Endothelial cell of umbilical vein (primary cell): ENCODE data around the gene ZNF91. TPM values are rescaled to one million over a fixed set of nuclear protein-coding genes. Genes with fewer than 3 reads are reported as not detected.

ENCODE experiments used
- BruUV-seq: library from RNA; stranded (reverse); fragments of 400-500 nt; replicated peaks from 2 replicates; lab custom pipeline; 2021; lab: Mats Ljungman, UMichigan
- CTCF ChIA-PET: fragments of 300-600, 350-600 bp; sonication (Branson Sonifier 250); formaldehyde crosslinking; loops from one replicate; lab custom pipeline; 2021; ENCODE audit warnings: antibody characterized with exemption, inconsistent platforms; lab: Charles Lee
- POLR2A ChIA-PET: fragments of 300-600, 350-600 bp; sonication (Branson Sonifier 250); formaldehyde crosslinking; loops from one replicate; lab custom pipeline; 2021; ENCODE audit warnings: antibody characterized with exemption, inconsistent platforms; lab: Charles Lee
- DNase-seq: peaks from one replicate; pipeline ENCODE4 v3.0.0-alpha.2; 2011; ENCODE audit warnings: low read depth, low spot score
- FAIRE-seq: peaks from 2 replicates; lab custom pipeline; 2011; peaks lifted over from hg19 to GRCh38; lab: Jason Lieb, UNC
- H2AFZ ChIP-seq: 2 replicates; pipeline ENCODE4 v1.6.0; 2012; ENCODE audit warnings: low read depth, low read length, control low read depth, inconsistent platforms
- H3K27ac ChIP-seq: 2 replicates; pipeline ENCODE4 v1.5.1; 2011; ENCODE audit warnings: low read depth, mild to moderate bottlenecking, control low read depth, low read length, moderate library complexity; ENCODE audit not compliant: insufficient read depth
- H3K27me3 ChIP-seq, 2 experiments: 2 replicates each; pipeline versions ENCODE4 v1.6.0 to v1.6.1; 2011; ENCODE audit warnings: low read length in 2 of 2, mixed read lengths in 1 of 2; ENCODE audit not compliant: control insufficient read depth in 2 of 2, insufficient read depth in 2 of 2
- H3K36me3 ChIP-seq, 2 experiments: 2 replicates in 1 of 2; 3 replicates in 1 of 2; pipeline ENCODE4 v1.5.1; 2011; ENCODE audit warnings: low read length in 2 of 2, mild to moderate bottlenecking in 1 of 2, moderate library complexity in 1 of 2; ENCODE audit not compliant: control insufficient read depth in 2 of 2, insufficient read depth in 2 of 2; ENCODE audit errors: extremely low read depth in 1 of 2
- H3K4me1 ChIP-seq: 3 replicates; pipeline ENCODE4 v1.5.1; 2011; ENCODE audit warnings: mild to moderate bottlenecking, low read length; ENCODE audit not compliant: control insufficient read depth, insufficient read depth; ENCODE audit errors: extremely low read depth
- H3K4me2 ChIP-seq: 2 replicates; pipeline ENCODE4 v1.6.1; 2011; ENCODE audit warnings: low read length, control low read depth, mixed read lengths; ENCODE audit not compliant: insufficient read depth
- H3K4me3 ChIP-seq, 3 experiments: fragments of 200-600 bp in 1 of 3; sonication (generic), shearing (Covaris generic) in 1 of 3; replicated peaks in 1 of 3; 2 replicates each; pipeline ENCODE4 v1.5.1; 2011 to 2016; ENCODE audit warnings: control low read depth in 3 of 3, low read length in 3 of 3, mild to moderate bottlenecking in 2 of 3, inconsistent platforms in 1 of 3, low read depth in 1 of 3, moderate library complexity in 1 of 3; ENCODE audit not compliant: insufficient read depth in 1 of 3
- H3K79me2 ChIP-seq: 2 replicates; pipeline ENCODE4 v1.6.0; 2012; ENCODE audit warnings: low read length, inconsistent platforms; ENCODE audit not compliant: control insufficient read depth, insufficient read depth
- H3K9ac ChIP-seq: replicated peaks from 2 replicates; pipeline ENCODE3; 2011; ENCODE audit warnings: low read length, control low read depth; ENCODE audit not compliant: insufficient read depth; ENCODE audit errors: extremely low read depth
- H3K9me1 ChIP-seq: replicated peaks from 3 replicates; pipeline ENCODE4 v1.6.0; 2011; ENCODE audit warnings: mild to moderate bottlenecking, low read length; ENCODE audit not compliant: control insufficient read depth, insufficient read depth; ENCODE audit errors: extremely low read depth
- H3K9me3 ChIP-seq: replicated peaks from 2 replicates; pipeline ENCODE4 v1.5.1; 2012; ENCODE audit warnings: low read length, inconsistent platforms; ENCODE audit not compliant: control insufficient read depth, insufficient read depth
- H4K20me1 ChIP-seq: replicated peaks from 2 replicates; pipeline ENCODE3; 2011; ENCODE audit warnings: mild to moderate bottlenecking, low read length; ENCODE audit not compliant: control insufficient read depth, insufficient read depth; ENCODE audit errors: extremely low read depth
- CTCF ChIP-seq, 2 donors: IDR thresholded peaks; 1 replicate in 1 of 2; 2 replicates in 1 of 2; pipeline ENCODE4 v1.5.1; 2011; ENCODE audit warnings: low read length in 2 of 2, mild to moderate bottlenecking in 2 of 2, moderate library complexity in 2 of 2, control low read depth in 1 of 2, inconsistent platforms in 1 of 2, low read depth in 1 of 2; ENCODE audit not compliant: insufficient read depth in 1 of 2; ENCODE audit errors: extremely low read depth in 1 of 2
- EZH2 ChIP-seq: IDR thresholded peaks from 2 replicates; pipeline ENCODE4 v1.6.1; 2012; ENCODE audit warnings: borderline replicate concordance, low read depth, mild to moderate bottlenecking, moderate library complexity, low read length, inconsistent platforms; ENCODE audit not compliant: severe bottlenecking
- FOS ChIP-seq: IDR thresholded peaks from 2 replicates; pipeline ENCODE4 v1.6.1; 2011; ENCODE audit warnings: mild to moderate bottlenecking, low read length, moderate library complexity, borderline replicate concordance; ENCODE audit not compliant: insufficient read depth
- GATA2 ChIP-seq: IDR thresholded peaks from 2 replicates; pipeline ENCODE4 v1.7.0; 2011; ENCODE audit warnings: low read depth, mild to moderate bottlenecking, moderate library complexity, mixed read lengths, low read length; ENCODE audit not compliant: insufficient read length, insufficient read depth
- JUN ChIP-seq: IDR thresholded peaks from 2 replicates; pipeline ENCODE4 v1.6.1; 2011; ENCODE audit warnings: borderline replicate concordance, low read depth; ENCODE audit not compliant: insufficient read length, insufficient read depth
- MAX ChIP-seq: IDR thresholded peaks from 2 replicates; pipeline ENCODE4 v1.6.1; 2011; ENCODE audit not compliant: insufficient read depth, insufficient read length
- MYC ChIP-seq: IDR thresholded peaks from one replicate; pipeline ENCODE4 v1.6.1; 2011; ENCODE audit warnings: mild to moderate bottlenecking, low read depth, low read length
- POLR2A ChIP-seq: IDR thresholded peaks from 2 replicates; pipeline ENCODE4 v1.6.1; 2012; ENCODE audit warnings: low read depth, mild to moderate bottlenecking, control low read depth, low read length
- POLR2AphosphoS5 ChIP-seq: IDR thresholded peaks from 2 replicates; pipeline ENCODE4 v1.6.1; 2012; ENCODE audit warnings: low read depth, mild to moderate bottlenecking, control low read depth, low read length, moderate library complexity; ENCODE audit not compliant: insufficient read depth
- dilution Hi-C: fragments of 300-500 bp; cut with MboI; formaldehyde crosslinking; loops from one replicate; pipeline ENCODE4 v1.15.0; 2019; ENCODE audit warnings: low sequenced_read_pairs; ENCODE audit not compliant: extremely low pct_ligation_motif_present
- intact Hi-C: fragments of 100-400 bp; cut with micrococcal nuclease; formaldehyde crosslinking; loops from one replicate; pipeline ENCODE4 v1.10.0; 2022
- polyA plus RNA-seq, 4 experiments: library from polyadenylated mRNA; depleted of rRNA in 3 of 4; stranded (reverse) in 3 of 4; unstranded in 1 of 4; fragments of >200 nt; gene quantifications; 2 replicates each; pipeline versions ENCODE4 v1.2.1 to v1.2.3, GENCODE V29; 2011 to 2012; ENCODE audit warnings: missing spikeins in 1 of 4
- total RNA-seq: library from RNA; stranded (reverse); gene quantifications from 2 replicates; pipeline ENCODE4 v1.2.3, GENCODE V29; 2021

Gene ZNF91
- total and polyA plus RNA-seq, 2 donors (not counting 3 experiments of a cell fraction or from before 2014, with no cell fraction given) = 9.6 to 17.0 TPM

DNA sequence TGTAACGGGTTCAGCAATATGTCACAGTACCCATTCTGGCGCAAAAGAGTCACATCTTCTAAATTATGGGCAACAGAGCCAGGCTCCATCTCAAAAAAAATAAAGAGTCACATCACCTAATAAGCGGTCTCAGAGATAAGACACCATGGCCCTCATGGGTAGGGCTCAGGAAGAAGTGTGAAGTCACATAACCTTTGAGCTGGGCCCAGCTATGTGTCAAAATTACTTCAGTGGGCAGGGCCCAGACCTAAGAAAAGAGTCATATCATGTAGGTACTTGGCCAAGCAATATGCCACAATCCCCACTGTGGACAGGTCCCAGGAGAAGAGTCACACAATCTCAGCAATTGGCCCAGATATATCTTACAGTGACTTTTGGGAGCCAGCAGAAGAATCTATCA lies 11.4 kb upstream of the ZNF91 start:
- no peak overlapping the region for H3K4me2 ChIP-seq
- H3K9me1 ChIP-seq = no peaks in the 10 kb centered on the region
- POLR2A ChIA-PET = no interaction called here
- no peaks in the 10 kb centered on the region for H3K36me3 ChIP-seq
- no peaks in the 10 kb centered on the region for H3K79me2 ChIP-seq
- TF ChIP-seq GATA2 (no peak), CTCF (IDR thresholded peaks at IDR 0.05; ENCODE audit: extremely low read depth in 1 of 2, insufficient read depth in 1 of 2, low read depth in 1 of 2, low read length in 2 of 2) (no peak), POLR2AphosphoS5 (no peak), JUN (no peak), FOS (no peak), POLR2A (no peak)
- no peaks in the 10 kb centered on the region for H3K4me1 ChIP-seq
- CTCF ChIA-PET = no interaction called here
- H3K4me3 ChIP-seq = no peak overlapping the region
- no peaks in the 10 kb centered on the region for H4K20me1 ChIP-seq
- no peak overlapping the region for H3K27ac ChIP-seq
- intact Hi-C loops = no loop called here
- no peak overlapping the region for H3K9ac ChIP-seq
- dilution Hi-C loops = no loop called here
- H3K27me3 ChIP-seq = no peaks in the 10 kb centered on the region
- H3K9me3 ChIP-seq = peaks cover 2% of the 10 kb centered on the region
- DNase-seq (no peak), FAIRE-seq (no peak)
- no peak overlapping the region for H2AFZ ChIP-seq
- BruUV-seq = no TSS peak

DNA sequence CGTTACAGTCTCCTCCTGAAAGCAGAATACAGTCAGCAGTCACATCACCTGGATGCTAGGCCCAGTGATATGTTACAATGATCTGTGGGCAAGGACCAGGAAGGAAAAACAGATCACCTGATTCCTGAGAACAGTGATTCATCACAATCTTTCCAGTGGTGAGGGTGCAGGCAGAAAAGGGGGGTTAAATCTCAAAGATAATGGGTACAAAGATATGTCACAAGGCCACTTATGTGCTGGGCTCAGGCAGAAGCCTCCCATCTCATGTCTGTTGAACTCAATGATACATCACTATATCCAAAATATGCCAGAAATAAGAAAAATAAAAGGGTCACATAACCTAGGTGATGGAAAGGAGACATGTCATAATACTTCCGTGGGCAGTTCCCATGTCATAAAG lies 10.8 kb upstream of the ZNF91 start:
- intact Hi-C loops = no loop called here
- dilution Hi-C loops = no loop called here
- POLR2A ChIA-PET = no interaction called here
- no peak for TF ChIP-seq JUN
- no peak for TF ChIP-seq POLR2AphosphoS5
- TF ChIP-seq GATA2 = no peak
- TF ChIP-seq MYC = no peak
- no peak for TF ChIP-seq FOS
- TF ChIP-seq POLR2A = no peak
- TF ChIP-seq CTCF (IDR thresholded peaks at IDR 0.05; ENCODE audit: extremely low read depth in 1 of 2, insufficient read depth in 1 of 2, low read depth in 1 of 2, low read length in 2 of 2) = no peak
- TF ChIP-seq EZH2 = no peak
- TF ChIP-seq MAX = no peak
- no peaks in the 10 kb centered on the region for H4K20me1 ChIP-seq
- no peak for FAIRE-seq
- DNase-seq = no peak
- H3K79me2 ChIP-seq = no peaks in the 10 kb centered on the region
- CTCF ChIA-PET = no interaction called here
- no peaks in the 10 kb centered on the region for H3K36me3 ChIP-seq
- H3K4me3 ChIP-seq = no peak overlapping the region
- no peak overlapping the region for H3K27ac ChIP-seq
- no peak overlapping the region for H3K9ac ChIP-seq
- H3K27me3 ChIP-seq = no peaks in the 10 kb centered on the region
- no TSS peak for BruUV-seq
- H2AFZ ChIP-seq = no peak overlapping the region
- H3K4me2 ChIP-seq = no peak overlapping the region
- no peaks in the 10 kb centered on the region for H3K4me1 ChIP-seq
- H3K9me3 ChIP-seq = peaks cover 2% of the 10 kb centered on the region
- H3K9me1 ChIP-seq = no peaks in the 10 kb centered on the region
